HEK293 (cell line): Measurements from ENCODE around the gene IL1A.

Experiments
- CTCF ChIA-PET: fragments of 350-600 bp; formaldehyde crosslinking; extraction: SDS; loops from one replicate; lab custom pipeline; 2021; ENCODE audit warnings: antibody characterized with exemption; lab: Yijun Ruan, JAX
- POLR2A ChIA-PET: fragments of 300-600 bp; formaldehyde crosslinking; extraction: SDS; loops from one replicate; lab custom pipeline; 2020; ENCODE audit warnings: antibody characterized with exemption, inconsistent platforms; lab: Yijun Ruan, JAX
- H3K27ac ChIP-seq: fragments of 200-500 bp; sonication (Bioruptor generic); 2 replicates; pipeline ENCODE4 v1.5.1; 2014; ENCODE audit warnings: low read depth, low read length, control low read depth, inconsistent platforms; ENCODE audit errors: extremely low read depth
- H3K36me3 ChIP-seq, 2 experiments: fragments of 200-500 bp in 1 of 2; sonication (Bioruptor generic) in 1 of 2; 1 replicate in 1 of 2; 2 replicates in 1 of 2; pipeline ENCODE4 v1.5.1; 2014 to 2017; ENCODE audit warnings: inconsistent platforms in 2 of 2, low read length in 2 of 2; ENCODE audit not compliant: control insufficient read depth in 2 of 2, insufficient read depth in 1 of 2
- H3K4me1 ChIP-seq: fragments of 200-500 bp; sonication (Bioruptor generic); 2 replicates; pipeline ENCODE4 v1.5.1; 2014; ENCODE audit warnings: mild to moderate bottlenecking, low read length, inconsistent platforms; ENCODE audit not compliant: control insufficient read depth, insufficient read depth
- H3K4me3 ChIP-seq: 2 replicates; pipeline ENCODE4 v1.5.1; 2011; ENCODE audit warnings: low read depth, mild to moderate bottlenecking, control low read depth, low read length, moderate library complexity
- H3K9me3 ChIP-seq: fragments of 200-500 bp; sonication (Bioruptor generic); 2 replicates; pipeline ENCODE4 v1.5.1; 2014; ENCODE audit warnings: low read depth, low read length, inconsistent platforms; ENCODE audit not compliant: control insufficient read depth, insufficient read depth
- HOXC10 ChIP-seq: sonication (generic); formaldehyde crosslinking; IDR thresholded peaks from 2 replicates; pipeline ENCODE4 v1.8.1; 2023; ENCODE audit warnings: mild to moderate bottlenecking, missing genetic modification reagents
- YY2 ChIP-seq: fragments of 450-650 bp; formaldehyde crosslinking; IDR thresholded peaks from 2 replicates; pipeline ENCODE4 v1.5.1; 2016; ENCODE audit warnings: missing biosample characterization, missing genetic modification characterization
- ZBTB1 ChIP-seq: fragments of 450-650 bp; formaldehyde crosslinking; IDR thresholded peaks from 2 replicates; pipeline ENCODE4 v1.5.1; 2016; ENCODE audit warnings: missing biosample characterization, missing genetic modification characterization
- ZIC2 ChIP-seq: fragments of 450-650 bp; formaldehyde crosslinking; IDR thresholded peaks from 2 replicates; pipeline ENCODE4 v1.5.1; 2016; ENCODE audit warnings: missing biosample characterization, missing genetic modification characterization
- ZNF133 ChIP-seq: fragments of 450-650 bp; formaldehyde crosslinking; IDR thresholded peaks from 2 replicates; pipeline ENCODE4 v1.5.1; 2016; ENCODE audit warnings: missing biosample characterization, missing genetic modification characterization
- ZNF138 ChIP-seq: fragments of 450-650 bp; formaldehyde crosslinking; IDR thresholded peaks from 2 replicates; pipeline ENCODE4 v1.5.1; 2016; ENCODE audit warnings: missing biosample characterization, missing genetic modification characterization, borderline replicate concordance
- ZNF19 ChIP-seq: fragments of 450-650 bp; formaldehyde crosslinking; IDR thresholded peaks from 2 replicates; pipeline ENCODE4; 2016; ENCODE audit warnings: missing biosample characterization, missing genetic modification characterization, low read depth
- ZNF274 ChIP-seq, 2 experiments: fragments of 200-500 bp in 1 of 2; fragments of 450-650 bp in 1 of 2; sonication (Bioruptor generic) in 1 of 2; formaldehyde crosslinking in 1 of 2; IDR thresholded peaks; 2 replicates each; pipeline versions ENCODE4 v1.5.1 to v1.6.1; 2014 to 2016; ENCODE audit warnings: borderline replicate concordance in 1 of 2, inconsistent platforms in 1 of 2, low read length in 1 of 2, missing biosample characterization in 1 of 2, missing genetic modification characterization in 1 of 2
- ZNF501 ChIP-seq: fragments of 450-650 bp; formaldehyde crosslinking; IDR thresholded peaks from 2 replicates; pipeline ENCODE4 v1.5.1; 2016; ENCODE audit warnings: missing biosample characterization, missing genetic modification characterization
- ZNF530 ChIP-seq: fragments of 450-650 bp; formaldehyde crosslinking; IDR thresholded peaks from 2 replicates; pipeline ENCODE4 v1.5.1; 2016; ENCODE audit warnings: low read depth, missing biosample characterization, missing genetic modification characterization
- ZNF561 ChIP-seq: fragments of 450-650 bp; IDR thresholded peaks from 2 replicates; pipeline ENCODE4 v1.5.1; 2018; ENCODE audit warnings: missing biosample characterization, missing genetic modification characterization, borderline replicate concordance
- ZXDB ChIP-seq: fragments of 450-650 bp; formaldehyde crosslinking; IDR thresholded peaks from 2 replicates; pipeline ENCODE4 v1.5.1; 2016; ENCODE audit warnings: missing biosample characterization, missing genetic modification characterization
- TF ChIP-seq, protein P1 (sequence below): fragments of 450-650 bp; formaldehyde crosslinking; IDR thresholded peaks from 2 replicates; pipeline ENCODE4 v1.5.1; 2016; ENCODE audit warnings: missing biosample characterization, missing genetic modification characterization
- TF ChIP-seq, protein P2 (sequence below): fragments of 450-650 bp; formaldehyde crosslinking; IDR thresholded peaks from 2 replicates; pipeline ENCODE4 v1.5.1; 2016; ENCODE audit warnings: missing biosample characterization, missing genetic modification characterization
- TF ChIP-seq, protein P3 (sequence below): fragments of 450-650 bp; formaldehyde crosslinking; IDR thresholded peaks from 2 replicates; pipeline ENCODE4 v1.5.1; 2016; ENCODE audit warnings: missing biosample characterization, missing genetic modification characterization
- TF ChIP-seq, protein P4 (sequence below): fragments of 450-650 bp; formaldehyde crosslinking; IDR thresholded peaks from 2 replicates; pipeline ENCODE4 v1.5.1; 2016; ENCODE audit warnings: missing biosample characterization, missing genetic modification characterization
- TF ChIP-seq, protein P5 (sequence below): fragments of 450-650 bp; formaldehyde crosslinking; IDR thresholded peaks from 2 replicates; pipeline ENCODE4 v1.5.1; 2017; ENCODE audit warnings: missing biosample characterization, missing genetic modification characterization
- TF ChIP-seq, protein P6 (sequence below): fragments of 450-650 bp; formaldehyde crosslinking; IDR thresholded peaks from 2 replicates; pipeline ENCODE4 v1.5.1; 2016; ENCODE audit warnings: missing biosample characterization, missing genetic modification characterization

The IL1A gene

DNA sequence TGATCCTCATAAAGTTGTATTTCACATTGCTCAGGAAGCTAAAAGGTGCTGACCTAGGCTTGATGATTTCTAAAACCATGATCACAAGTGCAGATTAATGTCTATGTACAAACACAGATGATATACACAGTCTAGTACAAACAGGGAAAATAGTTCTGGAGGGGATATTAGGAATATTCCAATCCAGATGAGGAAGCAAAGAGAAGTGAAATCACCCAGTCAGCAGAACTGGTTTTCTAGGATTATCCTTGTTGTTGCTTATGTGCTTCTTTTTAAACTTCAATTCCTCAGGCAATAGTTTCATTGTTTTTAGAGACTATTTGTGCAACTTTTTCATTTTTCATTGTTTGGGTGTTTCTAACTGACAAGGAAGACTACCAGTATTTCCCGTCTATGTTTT is 4.7 kb downstream of the IL1A start (continued):
- TF ChIP-seq, protein P1, sequence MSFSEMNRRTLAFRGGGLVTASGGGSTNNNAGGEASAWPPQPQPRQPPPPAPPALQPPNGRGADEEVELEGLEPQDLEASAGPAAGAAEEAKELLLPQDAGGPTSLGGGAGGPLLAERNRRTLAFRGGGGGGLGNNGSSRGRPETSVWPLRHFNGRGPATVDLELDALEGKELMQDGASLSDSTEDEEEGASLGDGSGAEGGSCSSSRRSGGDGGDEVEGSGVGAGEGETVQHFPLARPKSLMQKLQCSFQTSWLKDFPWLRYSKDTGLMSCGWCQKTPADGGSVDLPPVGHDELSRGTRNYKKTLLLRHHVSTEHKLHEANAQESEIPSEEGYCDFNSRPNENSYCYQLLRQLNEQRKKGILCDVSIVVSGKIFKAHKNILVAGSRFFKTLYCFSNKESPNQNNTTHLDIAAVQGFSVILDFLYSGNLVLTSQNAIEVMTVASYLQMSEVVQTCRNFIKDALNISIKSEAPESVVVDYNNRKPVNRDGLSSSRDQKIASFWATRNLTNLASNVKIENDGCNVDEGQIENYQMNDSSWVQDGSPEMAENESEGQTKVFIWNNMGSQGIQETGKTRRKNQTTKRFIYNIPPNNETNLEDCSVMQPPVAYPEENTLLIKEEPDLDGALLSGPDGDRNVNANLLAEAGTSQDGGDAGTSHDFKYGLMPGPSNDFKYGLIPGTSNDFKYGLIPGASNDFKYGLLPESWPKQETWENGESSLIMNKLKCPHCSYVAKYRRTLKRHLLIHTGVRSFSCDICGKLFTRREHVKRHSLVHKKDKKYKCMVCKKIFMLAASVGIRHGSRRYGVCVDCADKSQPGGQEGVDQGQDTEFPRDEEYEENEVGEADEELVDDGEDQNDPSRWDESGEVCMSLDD (tag by site-specific recombination) = no peak
- TF ChIP-seq ZNF530 (tag by site-specific recombination) = no peak

DNA sequence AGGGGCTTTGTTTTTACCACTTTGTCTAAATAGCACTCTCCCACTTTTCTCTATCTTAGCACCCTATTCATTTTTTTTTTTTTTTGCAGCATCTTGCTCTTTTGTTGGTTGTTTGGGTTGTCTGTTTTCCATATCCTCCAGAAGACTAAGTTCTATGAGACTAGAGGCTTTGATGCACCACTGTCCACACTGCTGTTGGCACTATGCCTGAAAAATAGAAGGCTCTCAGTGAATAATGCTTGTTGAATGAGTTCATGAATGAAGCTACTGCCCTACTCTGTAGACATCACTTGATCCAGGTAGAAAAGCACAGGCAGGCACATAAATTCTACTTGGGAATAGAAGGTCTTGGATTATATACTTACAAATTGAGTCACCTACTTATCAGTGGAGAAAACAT is 7.3 kb downstream of the IL1A start:
- Histone ChIP-seq H3K4me1 (no peaks in the 10 kb centered on the region), H3K36me3 (no peaks in the 10 kb centered on the region), H3K4me3 (no peak overlapping the region), H3K27ac (no peak overlapping the region), H3K9me3 (no peaks in the 10 kb centered on the region)
- CTCF ChIA-PET = interaction anchor here (0.7 to 0.9 kb wide), 2 partner anchors 33 to 49 kb away, joined by 3 to 5 read pairs; no protein-coding TSS in a partner anchor
- POLR2A ChIA-PET = no interaction called here
- TF ChIP-seq ZNF274 (IDR thresholded peaks at IDR 0.05; ENCODE audit: low read length) = no peak
- TF ChIP-seq ZNF274 (tag by site-specific recombination; IDR thresholded peaks at IDR 0.05; ENCODE audit: borderline replicate concordance) = no peak
- TF ChIP-seq ZNF138 (tag by site-specific recombination) = no peak
- TF ChIP-seq, protein P2, sequence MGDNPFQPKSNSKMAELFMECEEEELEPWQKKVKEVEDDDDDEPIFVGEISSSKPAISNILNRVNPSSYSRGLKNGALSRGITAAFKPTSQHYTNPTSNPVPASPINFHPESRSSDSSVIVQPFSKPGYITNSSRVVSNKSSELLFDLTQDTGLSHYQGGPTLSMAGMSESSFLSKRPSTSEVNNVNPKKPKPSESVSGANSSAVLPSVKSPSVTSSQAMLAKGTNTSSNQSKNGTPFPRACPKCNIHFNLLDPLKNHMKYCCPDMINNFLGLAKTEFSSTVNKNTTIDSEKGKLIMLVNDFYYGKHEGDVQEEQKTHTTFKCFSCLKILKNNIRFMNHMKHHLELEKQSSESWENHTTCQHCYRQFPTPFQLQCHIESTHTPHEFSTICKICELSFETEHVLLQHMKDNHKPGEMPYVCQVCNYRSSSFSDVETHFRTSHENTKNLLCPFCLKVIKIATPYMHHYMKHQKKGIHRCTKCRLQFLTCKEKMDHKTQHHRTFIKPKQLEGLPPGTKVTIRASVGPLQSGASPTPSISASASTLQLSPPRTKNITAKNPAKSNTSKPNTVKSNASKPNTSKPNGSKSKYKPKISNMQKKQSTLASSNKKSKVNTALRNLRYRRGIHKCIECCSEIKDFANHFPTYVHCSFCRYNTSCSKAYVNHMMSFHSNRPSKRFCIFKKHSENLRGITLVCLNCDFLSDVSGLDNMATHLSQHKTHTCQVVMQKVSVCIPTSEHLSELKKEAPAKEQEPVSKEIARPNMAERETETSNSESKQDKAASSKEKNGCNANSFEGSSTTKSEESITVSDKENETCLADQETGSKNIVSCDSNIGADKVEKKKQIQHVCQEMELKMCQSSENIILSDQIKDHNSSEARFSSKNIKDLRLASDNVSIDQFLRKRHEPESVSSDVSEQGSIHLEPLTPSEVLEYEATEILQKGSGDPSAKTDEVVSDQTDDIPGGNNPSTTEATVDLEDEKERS (tag by site-specific recombination) = no peak
- TF ChIP-seq HOXC10 = no peak
- no peak for TF ChIP-seq ZXDB
- no peak for TF ChIP-seq ZNF530 (tag by site-specific recombination)
- TF ChIP-seq, protein P3, sequence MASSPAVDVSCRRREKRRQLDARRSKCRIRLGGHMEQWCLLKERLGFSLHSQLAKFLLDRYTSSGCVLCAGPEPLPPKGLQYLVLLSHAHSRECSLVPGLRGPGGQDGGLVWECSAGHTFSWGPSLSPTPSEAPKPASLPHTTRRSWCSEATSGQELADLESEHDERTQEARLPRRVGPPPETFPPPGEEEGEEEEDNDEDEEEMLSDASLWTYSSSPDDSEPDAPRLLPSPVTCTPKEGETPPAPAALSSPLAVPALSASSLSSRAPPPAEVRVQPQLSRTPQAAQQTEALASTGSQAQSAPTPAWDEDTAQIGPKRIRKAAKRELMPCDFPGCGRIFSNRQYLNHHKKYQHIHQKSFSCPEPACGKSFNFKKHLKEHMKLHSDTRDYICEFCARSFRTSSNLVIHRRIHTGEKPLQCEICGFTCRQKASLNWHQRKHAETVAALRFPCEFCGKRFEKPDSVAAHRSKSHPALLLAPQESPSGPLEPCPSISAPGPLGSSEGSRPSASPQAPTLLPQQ (tag by site-specific recombination) = no peak
- TF ChIP-seq, protein P4, sequence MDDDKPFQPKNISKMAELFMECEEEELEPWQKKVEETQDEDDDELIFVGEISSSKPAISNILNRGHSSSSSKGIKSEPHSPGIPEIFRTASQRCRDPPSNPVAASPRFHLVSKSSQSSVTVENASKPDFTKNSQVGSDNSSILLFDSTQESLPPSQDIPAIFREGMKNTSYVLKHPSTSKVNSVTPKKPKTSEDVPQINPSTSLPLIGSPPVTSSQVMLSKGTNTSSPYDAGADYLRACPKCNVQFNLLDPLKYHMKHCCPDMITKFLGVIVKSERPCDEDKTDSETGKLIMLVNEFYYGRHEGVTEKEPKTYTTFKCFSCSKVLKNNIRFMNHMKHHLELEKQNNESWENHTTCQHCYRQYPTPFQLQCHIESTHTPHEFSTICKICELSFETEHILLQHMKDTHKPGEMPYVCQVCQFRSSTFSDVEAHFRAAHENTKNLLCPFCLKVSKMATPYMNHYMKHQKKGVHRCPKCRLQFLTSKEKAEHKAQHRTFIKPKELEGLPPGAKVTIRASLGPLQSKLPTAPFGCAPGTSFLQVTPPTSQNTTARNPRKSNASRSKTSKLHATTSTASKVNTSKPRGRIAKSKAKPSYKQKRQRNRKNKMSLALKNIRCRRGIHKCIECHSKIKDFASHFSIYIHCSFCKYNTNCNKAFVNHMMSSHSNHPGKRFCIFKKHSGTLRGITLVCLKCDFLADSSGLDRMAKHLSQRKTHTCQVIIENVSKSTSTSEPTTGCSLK (tag by site-specific recombination) = no peak
- TF ChIP-seq ZBTB1 (tag by site-specific recombination) = no peak

DNA sequence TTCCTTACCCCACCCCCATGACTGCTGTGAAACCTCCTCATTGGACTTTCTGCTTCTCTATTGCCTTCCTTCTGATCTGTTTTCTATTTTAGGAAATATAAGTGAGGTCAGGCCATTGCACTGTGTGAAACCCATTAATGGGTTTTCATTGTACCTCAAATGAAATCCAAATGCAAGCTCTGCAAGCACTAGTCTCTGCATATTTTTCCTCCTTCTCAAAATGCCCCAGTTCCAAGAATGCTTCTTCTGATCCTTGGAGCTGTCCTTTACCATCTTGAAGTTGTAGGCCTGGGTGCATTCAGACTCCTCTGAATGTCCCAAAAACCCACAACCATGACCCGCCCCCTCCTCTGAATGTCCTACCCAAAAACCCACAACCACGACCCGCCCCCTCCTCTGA is 8.2 kb downstream of the IL1A start:
- no peaks in the 10 kb centered on the region for H3K36me3 ChIP-seq
- H3K27ac ChIP-seq = no peak overlapping the region
- POLR2A ChIA-PET = no interaction called here
- no peaks in the 10 kb centered on the region for H3K4me1 ChIP-seq
- CTCF ChIA-PET = no interaction called here
- no peak overlapping the region for H3K4me3 ChIP-seq
- H3K9me3 ChIP-seq = no peaks in the 10 kb centered on the region
- TF ChIP-seq, protein P5, sequence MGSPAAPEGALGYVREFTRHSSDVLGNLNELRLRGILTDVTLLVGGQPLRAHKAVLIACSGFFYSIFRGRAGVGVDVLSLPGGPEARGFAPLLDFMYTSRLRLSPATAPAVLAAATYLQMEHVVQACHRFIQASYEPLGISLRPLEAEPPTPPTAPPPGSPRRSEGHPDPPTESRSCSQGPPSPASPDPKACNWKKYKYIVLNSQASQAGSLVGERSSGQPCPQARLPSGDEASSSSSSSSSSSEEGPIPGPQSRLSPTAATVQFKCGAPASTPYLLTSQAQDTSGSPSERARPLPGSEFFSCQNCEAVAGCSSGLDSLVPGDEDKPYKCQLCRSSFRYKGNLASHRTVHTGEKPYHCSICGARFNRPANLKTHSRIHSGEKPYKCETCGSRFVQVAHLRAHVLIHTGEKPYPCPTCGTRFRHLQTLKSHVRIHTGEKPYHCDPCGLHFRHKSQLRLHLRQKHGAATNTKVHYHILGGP (tag by site-specific recombination) = no peak
- TF ChIP-seq ZNF561 (tag by site-specific recombination) (no peak), ZNF133 (tag by site-specific recombination) (no peak), ZNF501 (tag by site-specific recombination) (no peak), ZNF19 (tag by site-specific recombination) (no peak), ZIC2 (tag by site-specific recombination) (no peak), YY2 (no peak)
- TF ChIP-seq, protein P6, sequence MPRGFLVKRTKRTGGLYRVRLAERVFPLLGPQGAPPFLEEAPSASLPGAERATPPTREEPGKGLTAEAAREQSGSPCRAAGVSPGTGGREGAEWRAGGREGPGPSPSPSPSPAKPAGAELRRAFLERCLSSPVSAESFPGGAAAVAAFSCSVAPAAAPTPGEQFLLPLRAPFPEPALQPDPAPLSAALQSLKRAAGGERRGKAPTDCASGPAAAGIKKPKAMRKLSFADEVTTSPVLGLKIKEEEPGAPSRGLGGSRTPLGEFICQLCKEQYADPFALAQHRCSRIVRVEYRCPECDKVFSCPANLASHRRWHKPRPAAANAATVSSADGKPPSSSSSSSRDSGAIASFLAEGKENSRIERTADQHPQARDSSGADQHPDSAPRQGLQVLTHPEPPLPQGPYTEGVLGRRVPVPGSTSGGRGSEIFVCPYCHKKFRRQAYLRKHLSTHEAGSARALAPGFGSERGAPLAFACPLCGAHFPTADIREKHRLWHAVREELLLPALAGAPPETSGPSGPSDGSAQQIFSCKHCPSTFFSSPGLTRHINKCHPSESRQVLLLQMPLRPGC = no peak
